Osteocyte (in vitro differentiated cells): ENCODE results near the gene SYNJ2. TPM values are rescaled to one million over a fixed set of nuclear protein-coding genes. Genes with fewer than 3 reads are reported as not detected.
A peak's percentile ranks its signal among the peaks of the same experiment; 100 is the strongest.

ENCODE experiments used
- DNase-seq: peaks from one replicate; pipeline ENCODE4 v3.0.0; 2021; ENCODE audit warnings: mixed read lengths; ENCODE audit not compliant: unreplicated experiment; ENCODE audit errors: extremely low spot score
- H3K27ac Mint-ChIP-seq: one replicate; pipeline ENCODE4 v1.8.0; 2021; ENCODE audit warnings: mild to moderate bottlenecking, mixed read lengths; ENCODE audit not compliant: unreplicated experiment
- H3K27me3 Mint-ChIP-seq: one replicate; pipeline ENCODE4 v1.8.0; 2021; ENCODE audit warnings: mixed read lengths; ENCODE audit not compliant: unreplicated experiment
- H3K36me3 Mint-ChIP-seq: one replicate; pipeline ENCODE4 v1.8.0; 2021; ENCODE audit warnings: mixed read lengths; ENCODE audit not compliant: unreplicated experiment
- H3K4me1 Mint-ChIP-seq: one replicate; pipeline ENCODE4 v1.8.0; 2021; ENCODE audit warnings: mixed read lengths; ENCODE audit not compliant: unreplicated experiment
- H3K4me3 Mint-ChIP-seq: one replicate; pipeline ENCODE4 v1.8.0; 2021; ENCODE audit warnings: mild to moderate bottlenecking, moderate library complexity, mixed read lengths; ENCODE audit not compliant: unreplicated experiment
- H3K9me3 Mint-ChIP-seq: one replicate; pipeline ENCODE4 v1.8.0; 2021; ENCODE audit warnings: mixed read lengths; ENCODE audit not compliant: unreplicated experiment
- CTCF ChIP-seq: fragments of 200-600 bp; sonication (generic); IDR thresholded peaks from 2 replicates; pipeline ENCODE4 v1.5.0; 2021; ENCODE audit warnings: antibody characterized with exemption, mild to moderate bottlenecking, moderate library complexity
- total RNA-seq: library from RNA; stranded (reverse); gene quantifications from 2 replicates; pipeline ENCODE4 v1.2.1, GENCODE V29; 2021

SYNJ2 gene
- total RNA-seq, 1 donor from 2014 or later: 94.5 TPM

- Mint-ChIP-seq H3K27ac (no peak overlapping the region), H3K4me3 (no peak overlapping the region), H3K36me3 (peaks cover 41% of the 10 kb centered on the region), H3K9me3 (no peaks in the 10 kb centered on the region), H3K4me1 (peaks cover 33% of the 10 kb centered on the region), H3K27me3 (no peaks in the 10 kb centered on the region)
- no peak for TF ChIP-seq CTCF
- DNase-seq: no peak
These were observed 83.1 kb downstream of the SYNJ2 start for GRCh38 chr6:158064725-158065251.

- Mint-ChIP-seq H3K27ac (no peak overlapping the region), H3K9me3 (no peaks in the 10 kb centered on the region), H3K4me3 (no peak overlapping the region), H3K4me1 (peaks cover 25% of the 10 kb centered on the region), H3K36me3 (peaks cover 47% of the 10 kb centered on the region), H3K27me3 (no peaks in the 10 kb centered on the region)
- no peak for TF ChIP-seq CTCF
- DNase-seq: no peak
These were observed 84.6 kb downstream of the SYNJ2 start for GRCh38 chr6:158066136-158066781.

GRCh38 chr6:158067436-158068015 lies 85.9 kb downstream of the SYNJ2 start:
- TF ChIP-seq CTCF: no peak
- Mint-ChIP-seq H3K4me1 (peaks cover 32% of the 10 kb centered on the region), H3K27me3 (no peaks in the 10 kb centered on the region), H3K9me3 (no peaks in the 10 kb centered on the region), H3K4me3 (no peak overlapping the region), H3K27ac (peak overlapping the region; percentile 87), H3K36me3 (peaks cover 48% of the 10 kb centered on the region)
- no peak for DNase-seq

- H3K4me3 Mint-ChIP-seq: no peak overlapping the region
- peaks cover 32% of the 10 kb centered on the region for H3K4me1 Mint-ChIP-seq
- H3K27ac Mint-ChIP-seq: peak overlapping the region; percentile 87
- H3K9me3 Mint-ChIP-seq: no peaks in the 10 kb centered on the region
- no peak for TF ChIP-seq CTCF
- H3K36me3 Mint-ChIP-seq: peaks cover 44% of the 10 kb centered on the region
- no peaks in the 10 kb centered on the region for H3K27me3 Mint-ChIP-seq
- no peak for DNase-seq
These were observed 86.7 kb downstream of the SYNJ2 start for GRCh38 chr6:158068156-158068892.
